Measurements from ENCODE around the gene SYNE2.
"Not testable (repeated sequence)": the region's sequence is repeated elsewhere in the genome, so short reads cannot be mapped to it uniquely, and the experiment has no call there.

Gene SYNE2

GRCh38 chr14:64190974-64191502 is 338.2 kb downstream of the SYNE2 start:
- DNase-seq (ENCODE audit: low read depth, low spot score) = no peak

- no peak for DNase-seq (ENCODE audit: low read depth, low spot score)
These were observed 339.0 kb downstream of the SYNE2 start for GRCh38 chr14:64191756-64192155.

GRCh38 chr14:64193821-64194220 is 341.0 kb downstream of the SYNE2 start:
- no peak for DNase-seq (ENCODE audit: low read depth, low spot score)

DNA sequence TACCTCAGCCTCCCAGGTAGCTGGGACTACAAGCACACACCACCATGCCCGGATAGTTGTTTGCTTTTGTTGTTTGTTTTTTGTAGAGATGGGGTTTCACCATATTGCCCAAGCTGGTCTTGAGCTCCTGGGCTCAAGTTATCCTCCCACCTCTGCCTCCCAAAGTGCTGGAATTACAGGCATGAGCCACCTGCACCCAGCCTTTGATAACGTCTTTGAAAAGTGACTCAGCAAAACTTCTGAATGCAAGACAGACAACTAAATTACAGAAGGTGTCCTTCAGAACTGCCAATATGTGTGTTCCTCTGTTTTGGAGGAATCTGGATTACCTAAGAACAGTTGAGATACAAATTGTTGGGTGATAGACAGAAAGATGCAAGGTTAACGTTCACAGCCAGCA is 341.6 kb downstream of the SYNE2 start:
- DNase-seq (ENCODE audit: low read depth, low spot score) = no peak

GRCh38 chr14:64195199-64195598 is 342.4 kb downstream of the SYNE2 start:
- DNase-seq (ENCODE audit: low read depth, low spot score) = no peak

GRCh38 chr14:64196056-64196455 is 343.3 kb downstream of the SYNE2 start:
- no peak for DNase-seq (ENCODE audit: low read depth, low spot score)

DNA sequence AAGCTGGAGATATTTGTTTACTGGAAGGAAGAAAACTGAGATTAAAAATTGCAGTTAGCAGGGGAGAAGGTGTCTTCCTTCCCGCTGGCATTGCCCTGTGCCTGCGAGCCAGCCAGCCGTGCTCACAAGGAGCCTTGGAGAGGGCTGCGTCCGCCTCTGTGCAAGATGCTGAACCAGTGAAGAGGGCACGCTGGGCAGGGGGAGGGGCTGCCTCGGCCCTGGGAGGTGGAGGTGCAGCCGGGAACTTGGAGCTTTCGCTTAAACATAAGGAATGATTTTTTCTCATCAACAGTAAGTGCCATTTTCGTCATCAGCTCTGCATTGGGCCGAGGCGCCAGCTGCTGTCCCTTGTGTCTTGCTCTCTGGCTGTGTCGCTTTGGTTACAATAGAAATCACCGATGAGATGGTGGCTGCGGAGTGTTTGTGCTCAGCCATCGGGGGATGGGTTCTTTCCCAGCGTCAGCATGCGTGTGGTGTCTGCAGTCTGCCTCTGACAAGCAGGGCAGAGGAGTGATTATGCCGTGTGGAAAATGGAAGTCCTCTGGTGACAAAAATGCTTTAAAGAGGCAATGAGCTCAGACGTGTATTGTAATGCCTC is 344.1 kb downstream of the SYNE2 start:
- DNase-seq (ENCODE audit: low read depth, low spot score) = peak; percentile 33

DNA sequence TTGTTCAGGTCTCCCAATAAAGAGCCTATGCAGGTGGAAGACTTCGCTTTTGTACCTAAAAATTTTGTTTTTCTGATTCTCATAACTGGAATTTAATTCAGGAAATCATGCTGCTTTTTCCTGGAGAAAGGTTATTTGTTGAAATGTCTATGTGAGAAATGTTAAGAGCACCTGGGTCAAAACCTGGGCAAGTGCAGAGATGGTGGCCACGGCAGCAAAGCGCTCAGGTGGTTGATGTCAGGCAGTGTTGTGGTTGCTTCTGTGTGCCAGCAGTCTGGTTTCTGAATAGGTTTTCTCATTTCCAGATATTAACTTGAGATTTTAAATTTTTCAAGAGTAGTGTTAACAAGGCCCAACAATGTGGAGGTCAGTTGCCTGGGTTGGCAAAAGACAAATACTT is 345.2 kb downstream of the SYNE2 start:
- no peak for DNase-seq (ENCODE audit: low read depth, low spot score)

DNA sequence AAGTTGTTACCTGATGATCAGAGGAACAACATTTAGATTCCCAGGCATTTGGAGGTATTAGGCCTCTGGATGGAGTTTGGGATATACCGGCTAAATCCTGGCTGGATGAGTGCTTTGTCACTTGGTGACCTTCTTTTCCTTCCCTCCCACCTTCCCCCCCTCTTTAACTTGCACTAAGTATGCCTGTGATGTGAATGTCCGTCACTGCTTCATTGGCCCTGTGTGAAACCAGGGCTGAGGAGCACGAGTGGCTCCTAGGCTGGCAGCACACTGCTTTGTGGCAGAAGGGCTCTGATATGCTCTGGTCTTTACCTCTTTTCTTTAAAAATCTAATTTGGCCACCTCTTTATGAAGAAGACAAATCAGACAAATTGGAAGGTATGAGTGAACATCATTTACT is 345.7 kb downstream of the SYNE2 start:
- DNase-seq (ENCODE audit: low read depth, low spot score) = no peak

DNA sequence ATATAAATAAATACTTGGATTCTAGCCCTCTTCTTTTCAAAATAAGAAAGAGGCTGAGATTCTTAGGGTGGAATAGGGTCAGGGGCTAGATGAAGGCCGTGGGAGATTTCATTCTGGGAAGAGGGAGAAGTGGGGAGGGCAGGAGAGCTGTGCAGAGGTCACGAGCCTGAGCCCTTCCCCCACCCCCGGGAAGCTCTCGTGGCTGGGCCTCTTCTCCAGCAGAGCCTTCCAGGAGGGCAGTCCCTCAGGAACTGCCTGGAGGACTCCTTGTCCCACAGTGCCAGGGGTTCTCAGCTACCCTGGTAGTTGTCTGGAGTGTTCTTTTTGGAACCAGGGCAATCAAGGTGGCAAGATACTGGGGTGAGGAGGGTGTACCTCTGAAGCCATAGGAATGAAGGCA is 347.4 kb downstream of the SYNE2 start:
- DNase-seq (ENCODE audit: low read depth, low spot score) = no peak

GRCh38 chr14:64201296-64201695 is 348.5 kb downstream of the SYNE2 start:
- DNase-seq (ENCODE audit: low read depth, low spot score) = no peak

GRCh38 chr14:64201921-64202545 is 349.2 kb downstream of the SYNE2 start:
- no peak for DNase-seq (ENCODE audit: low read depth, low spot score)

GRCh38 chr14:64202716-64203115 is 349.9 kb downstream of the SYNE2 start:
- no peak for DNase-seq (ENCODE audit: low read depth, low spot score)

DNA sequence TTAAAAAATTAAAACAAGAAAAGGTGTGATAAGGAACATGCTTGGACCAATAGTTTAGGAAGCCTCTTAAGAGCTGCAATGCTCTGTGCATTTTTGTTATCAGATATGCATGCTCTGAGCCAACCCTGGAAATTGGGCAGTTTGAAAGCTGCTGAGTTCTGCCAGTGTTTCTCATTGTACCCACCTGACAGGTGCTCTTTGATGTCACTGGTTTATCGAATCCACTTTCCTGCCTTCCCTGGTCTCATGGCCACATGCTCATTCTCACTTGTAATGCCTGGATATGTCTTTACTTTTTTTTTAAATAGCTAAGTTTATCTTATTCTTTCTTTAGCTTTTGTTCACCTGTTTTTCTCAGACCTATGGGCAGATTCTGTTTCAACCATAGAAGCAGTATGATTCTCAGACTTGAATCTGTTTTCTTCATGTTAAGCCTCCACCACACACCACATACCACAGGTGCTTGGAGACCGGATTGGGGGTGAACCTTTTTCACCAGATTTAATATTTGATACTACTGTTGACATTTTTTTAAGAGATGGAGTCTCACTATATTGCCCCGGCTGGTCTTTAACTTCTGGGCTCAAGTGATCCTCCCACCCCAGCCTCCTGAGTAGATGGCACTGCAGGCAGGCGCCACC is 350.7 kb downstream of the SYNE2 start:
- DNase-seq (ENCODE audit: low read depth, low spot score) = no peak

GRCh38 chr14:64208261-64208660 is 355.5 kb downstream of the SYNE2 start:
- no peak for DNase-seq (ENCODE audit: low read depth, low spot score)

DNA sequence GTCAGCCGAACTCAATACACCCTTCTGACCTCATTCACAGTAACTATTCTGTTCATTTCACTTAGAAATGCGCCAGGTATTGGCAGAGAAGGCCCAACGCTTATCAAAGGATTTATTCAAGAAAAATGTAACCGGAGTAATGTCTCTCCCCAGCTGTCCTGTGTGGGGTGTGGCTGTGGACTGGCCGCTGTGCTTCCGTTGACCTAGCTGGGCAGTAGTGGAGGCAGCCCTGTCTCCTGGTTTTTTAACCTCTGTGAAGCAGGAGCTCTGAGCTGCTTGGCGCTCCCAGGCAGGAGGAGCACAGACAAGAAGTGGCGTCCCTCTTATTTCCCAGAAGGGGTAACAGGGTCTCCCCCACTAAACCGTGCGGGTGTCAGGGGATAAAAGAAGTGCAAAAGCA is 356.2 kb downstream of the SYNE2 start:
- DNase-seq (ENCODE audit: low read depth, low spot score) = no peak

DNA sequence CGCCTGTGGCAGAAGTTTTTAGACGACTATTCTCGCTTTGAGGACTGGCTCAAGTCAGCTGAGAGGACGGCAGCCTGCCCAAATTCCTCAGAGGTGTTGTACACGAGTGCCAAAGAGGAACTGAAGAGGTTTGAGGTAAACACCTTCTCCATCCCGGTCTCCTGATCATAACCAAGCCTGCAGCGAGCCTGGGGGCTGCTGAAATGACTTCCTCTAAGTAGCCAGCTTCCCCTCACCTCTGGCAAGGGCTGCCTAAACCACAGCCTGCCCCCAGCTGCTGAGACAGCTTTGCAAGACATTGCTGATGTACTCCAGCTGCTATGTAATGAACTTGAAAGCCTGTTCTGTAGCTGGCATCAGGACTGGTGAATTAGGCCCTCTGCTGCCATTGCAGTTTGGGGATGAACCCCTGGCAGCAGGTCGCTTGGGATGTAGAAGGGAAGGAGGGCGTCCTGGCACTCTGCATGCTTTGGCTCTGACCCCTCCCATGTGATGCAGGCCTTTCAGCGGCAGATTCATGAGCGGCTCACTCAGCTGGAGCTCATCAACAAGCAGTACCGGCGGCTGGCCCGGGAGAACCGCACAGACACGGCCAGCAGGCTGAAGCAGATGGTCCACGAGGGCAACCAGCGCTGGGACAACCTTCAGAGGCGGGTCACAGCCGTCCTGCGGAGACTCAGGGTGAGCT is 356.8 kb downstream of the SYNE2 start:
- no peak for DNase-seq (ENCODE audit: low read depth, low spot score)

DNA sequence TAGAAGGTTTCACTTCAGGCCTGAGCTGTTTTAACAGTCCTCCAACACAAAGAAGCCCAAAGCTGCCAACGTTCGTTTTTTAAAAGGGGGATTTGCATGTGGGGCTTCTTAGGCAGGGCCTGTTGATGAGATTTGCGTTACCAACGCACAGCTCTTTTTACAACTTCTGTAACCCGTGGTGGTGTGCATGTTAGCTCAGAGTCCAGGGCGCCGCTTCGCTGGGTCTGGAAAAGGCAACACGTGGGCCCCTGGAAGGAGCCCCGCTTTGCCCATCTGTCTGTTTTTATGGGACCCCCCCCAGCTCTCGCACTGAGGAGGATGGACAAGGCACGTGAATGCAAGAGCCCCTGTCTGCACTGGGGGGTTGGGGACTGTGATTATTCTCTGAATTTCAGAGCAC is 357.4 kb downstream of the SYNE2 start:
- no peak for DNase-seq (ENCODE audit: low read depth, low spot score)

- not testable (repeated sequence) for DNase-seq (ENCODE audit: low read depth, low spot score)
These were observed 358.1 kb downstream of the SYNE2 start for GRCh38 chr14:64210912-64211311.

DNA sequence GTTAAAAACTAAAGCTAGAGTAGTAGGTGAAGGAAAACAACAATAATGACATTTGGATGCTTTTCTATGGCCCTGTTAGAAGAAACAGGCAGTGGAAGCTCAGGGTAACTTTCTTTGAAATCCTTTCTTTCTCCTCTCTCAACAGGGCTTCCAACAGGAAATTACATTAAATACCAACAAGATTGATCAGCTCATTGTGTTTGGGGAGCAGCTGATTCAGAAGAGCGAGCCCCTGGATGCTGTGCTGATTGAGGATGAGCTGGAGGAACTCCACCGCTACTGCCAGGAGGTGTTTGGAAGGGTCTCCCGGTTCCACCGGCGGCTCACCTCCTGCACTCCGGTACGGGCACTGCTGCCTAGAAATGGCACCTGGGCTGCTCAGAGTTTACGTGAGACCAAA is 359.9 kb downstream of the SYNE2 start:
- DNase-seq (ENCODE audit: low read depth, low spot score) = no peak

DNA sequence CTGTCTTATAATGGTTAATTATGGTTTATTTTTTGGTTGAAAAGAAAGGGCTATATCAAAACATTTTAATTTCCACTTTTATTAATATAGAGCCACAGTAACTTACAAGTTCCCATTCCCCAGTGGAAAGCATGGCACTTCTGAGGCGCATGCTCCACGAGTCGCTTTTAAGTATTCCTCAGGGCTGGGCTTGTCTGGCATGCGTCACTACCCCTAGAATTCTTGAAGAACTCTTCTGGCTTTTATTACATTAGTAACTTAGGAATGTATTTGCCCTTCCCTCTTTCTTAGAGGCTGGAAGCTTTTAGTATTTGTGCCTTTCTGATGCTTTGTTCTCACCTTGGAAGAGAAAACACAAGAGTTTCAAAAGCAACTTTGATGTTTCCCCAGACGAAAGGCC is 360.3 kb downstream of the SYNE2 start:
- DNase-seq (ENCODE audit: low read depth, low spot score) = no peak

DNA sequence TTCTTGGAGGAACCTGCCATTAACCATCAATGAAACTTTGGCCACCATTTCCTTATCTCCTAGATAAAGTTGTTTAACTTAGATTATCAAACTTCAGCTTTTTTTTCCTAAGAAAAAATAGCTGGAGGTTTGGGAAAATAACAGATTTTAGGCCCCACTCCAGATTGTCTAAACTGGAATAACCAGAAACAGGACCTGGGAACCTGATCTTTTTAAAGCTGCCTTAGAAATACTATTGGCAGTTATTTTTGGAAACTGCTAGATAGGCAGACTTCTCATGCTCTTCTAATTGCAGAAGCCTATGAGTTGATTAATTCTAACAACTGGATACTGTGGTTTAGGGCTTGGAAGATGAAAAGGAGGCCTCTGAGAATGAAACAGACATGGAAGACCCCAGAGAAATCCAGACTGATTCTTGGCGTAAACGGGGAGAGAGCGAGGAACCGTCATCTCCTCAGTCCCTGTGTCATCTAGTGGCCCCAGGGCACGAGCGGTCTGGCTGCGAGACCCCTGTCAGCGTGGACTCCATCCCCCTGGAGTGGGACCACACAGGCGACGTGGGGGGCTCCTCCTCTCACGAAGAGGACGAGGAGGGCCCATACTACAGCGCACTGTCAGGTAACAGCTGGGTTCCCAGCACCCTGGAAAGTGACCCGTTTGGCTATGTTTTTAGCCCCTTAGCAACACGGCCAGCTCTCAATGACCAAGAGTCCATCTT is 361.2 kb downstream of the SYNE2 start:
- no peak for DNase-seq (ENCODE audit: low read depth, low spot score)

All from iPS DF 19.7 (cell line).